GM12878 (cell line): Measurements from ENCODE around the gene NUAK2. TPM values are rescaled to one million over a fixed set of nuclear protein-coding genes. Genes with fewer than 3 reads are reported as not detected.

Source experiments
- ATAC-seq: fragments of 200-7000 bp; cut with Tn5 transposase; 3 replicates; pipeline ENCODE4 v1.9.1; 2020; ENCODE audit warnings: mild to moderate bottlenecking, moderate library complexity
- BruUV-seq: library from RNA; stranded (reverse); fragments of 400-500 nt; replicated peaks from 2 replicates; lab custom pipeline; 2021; lab: Mats Ljungman, UMichigan
- CTCF ChIA-PET: fragments of 300-600 bp; sonication (Branson Sonifier 250); formaldehyde crosslinking; extraction: SDS; loops from one replicate; lab custom pipeline; 2021; ENCODE audit warnings: inconsistent platforms; lab: Yijun Ruan, JAX
- POLR2A ChIA-PET: fragments of 350-600 bp; formaldehyde crosslinking; extraction: SDS; loops from one replicate; lab custom pipeline; 2021; ENCODE audit warnings: inconsistent platforms; lab: Charles Lee
- RAD21 ChIA-PET: fragments of 300-600 bp; sonication (Branson Sonifier 250); formaldehyde crosslinking; loops from one replicate; lab custom pipeline; 2023; ENCODE audit warnings: antibody characterized with exemption; ENCODE audit not compliant: unreplicated experiment; lab: Charles Lee
- SMC1A ChIA-PET: fragments of 300-600 bp; sonication (Branson Sonifier 250); formaldehyde crosslinking; loops from one replicate; lab custom pipeline; 2023; ENCODE audit not compliant: unreplicated experiment, uncharacterized antibody; lab: Charles Lee
- DNase-seq: peaks from one replicate; pipeline ENCODE4 v3.0.0-alpha.2; 2011; ENCODE audit warnings: low read depth, low spot score
- FAIRE-seq: peaks from 3 replicates; lab custom pipeline; 2011; peaks lifted over from hg19 to GRCh38; lab: Jason Lieb, UNC
- H2AFZ ChIP-seq: 2 replicates; pipeline ENCODE4 v1.6.0; 2011; ENCODE audit warnings: low read depth, low read length, control low read depth; ENCODE audit not compliant: control insufficient read depth
- H3K27ac ChIP-seq: 2 replicates; pipeline ENCODE4 v1.5.1; 2011; ENCODE audit warnings: control low read depth; ENCODE audit not compliant: control insufficient read depth, insufficient read depth
- H3K27me3 ChIP-seq, 2 experiments: replicated peaks in 1 of 2; 2 replicates each; pipeline versions ENCODE4 v1.6.0 to v1.6.1; 2011; ENCODE audit warnings: low read length in 1 of 2; ENCODE audit not compliant: control insufficient read depth in 2 of 2, insufficient read depth in 2 of 2
- H3K36me3 ChIP-seq, 2 experiments: 2 replicates each; pipeline ENCODE4 v1.5.1; 2011; ENCODE audit warnings: low read length in 1 of 2; ENCODE audit not compliant: control insufficient read depth in 2 of 2, insufficient read depth in 2 of 2
- H3K4me1 ChIP-seq: 2 replicates; pipeline ENCODE4 v1.6.1; 2011; ENCODE audit warnings: mild to moderate bottlenecking, low read length, moderate library complexity, mixed read lengths; ENCODE audit not compliant: control insufficient read depth, insufficient read depth
- H3K4me2 ChIP-seq: 2 replicates; pipeline ENCODE4 v1.6.0; 2011; ENCODE audit warnings: control low read depth; ENCODE audit not compliant: control insufficient read depth, insufficient read depth
- H3K4me3 ChIP-seq: fragments of 200-600 bp; sonication (generic); 2 replicates; pipeline ENCODE4 v1.5.1; 2016
- H3K79me2 ChIP-seq: 2 replicates; pipeline ENCODE4 v1.6.0; 2011; ENCODE audit warnings: low read length; ENCODE audit not compliant: control insufficient read depth, insufficient read depth
- H3K9ac ChIP-seq: 2 replicates; pipeline ENCODE4 v1.8.0; 2011; ENCODE audit warnings: low read length, control low read depth, mixed read lengths; ENCODE audit not compliant: control insufficient read depth, insufficient read depth
- H3K9me3 ChIP-seq: replicated peaks from 3 replicates; pipeline ENCODE4 v1.5.1; 2011; ENCODE audit warnings: mild to moderate bottlenecking, low read length; ENCODE audit not compliant: control insufficient read depth, insufficient read depth
- H4K20me1 ChIP-seq: 2 replicates; pipeline ENCODE4 v1.6.0; 2011; ENCODE audit not compliant: control insufficient read depth, insufficient read depth
- CBX3 ChIP-seq: fragments of 200-600 bp; sonication (generic); IDR thresholded peaks from 2 replicates; pipeline ENCODE4 v1.6.1; 2016; ENCODE audit warnings: low read depth, borderline replicate concordance
- EED ChIP-seq: sonication (generic); IDR thresholded peaks from 2 replicates; pipeline ENCODE4 v1.6.1; 2016; ENCODE audit warnings: antibody characterized with exemption, low read depth
- EGR1 ChIP-seq, 2 experiments: IDR thresholded peaks; 1 replicate in 1 of 2; 2 replicates in 1 of 2; pipeline ENCODE4 v1.6.1; 2011 to 2012; ENCODE audit warnings: low read depth in 2 of 2, low read length in 2 of 2, borderline replicate concordance in 1 of 2, mild to moderate bottlenecking in 1 of 2, moderate library complexity in 1 of 2
- IKZF1 ChIP-seq: fragments of 450-650 bp; conservative IDR thresholded peaks from 2 replicates; pipeline ENCODE4 v1.6.1; 2017; ENCODE audit warnings: antibody characterized with exemption, mild to moderate bottlenecking
- MEF2A ChIP-seq: IDR thresholded peaks from 2 replicates; pipeline ENCODE4 v1.6.1; 2011; ENCODE audit warnings: low read depth, mild to moderate bottlenecking, low read length, moderate library complexity; ENCODE audit not compliant: insufficient read depth
- NBN ChIP-seq: fragments of 450-650 bp; IDR thresholded peaks from 2 replicates; pipeline ENCODE4 v1.6.1; 2016
- SRF ChIP-seq, 2 experiments: IDR thresholded peaks; 2 replicates each; pipeline ENCODE4 v1.6.1; 2011; ENCODE audit warnings: low read depth in 2 of 2, low read length in 2 of 2, mild to moderate bottlenecking in 1 of 2, moderate library complexity in 1 of 2
- WGBS: methylation state at CpG from one replicate; pipeline ENCODE4 v1.1.6; 2016; ENCODE audit warnings: low lambda C conversion rate; ENCODE audit not compliant: insufficient replicate concordance, insufficient coverage; ENCODE audit errors: missing lambda C conversion rate; 5-methylcytosine and 5-hydroxymethylcytosine counted together
- in situ Hi-C: fragments of 300-500 bp; cut with MboI; formaldehyde crosslinking; loops from 9 replicates; pipeline ENCODE4 v1.14.3; 2018; ENCODE audit warnings: mixed read lengths
- intact Hi-C: fragments of 100-400 bp; cut with micrococcal nuclease; formaldehyde crosslinking; loops from one replicate; pipeline ENCODE4 v1.14.2; 2022; ENCODE audit not compliant: unreplicated experiment
- polyA plus RNA-seq, 11 experiments: library from polyadenylated mRNA; depleted of rRNA in 4 of 11; unstranded in 6 of 11; stranded (reverse) in 5 of 11; fragments of >200 nt; fragmentation: Nextera tagmentation in 4 of 11; fragmentation: Illumina TruSeq in 1 of 11; extraction: Ambion mirVana in 4 of 11; extraction: Trizol in 1 of 11; gene quantifications; 1 replicate in 1 of 11; 2 replicates in 10 of 11; pipeline versions ENCODE4 v1.2.1 to v1.2.3, GENCODE V29; 2011 to 2016; ENCODE audit warnings: inconsistent platforms in 2 of 11, missing spikeins in 2 of 11, low read depth in 1 of 11
- total RNA-seq, 4 experiments: library from RNA; depleted of rRNA in 3 of 4; stranded (reverse); fragments of >200 nt in 3 of 4; fragmentation: Illumina TruSeq in 1 of 4; extraction: Trizol in 1 of 4; gene quantifications; 2 replicates each; pipeline versions ENCODE4 v1.2.1 to v1.2.3, GENCODE V29; 2013 to 2021
- TF ChIP-seq, protein P1 (sequence below): fragments of 450-650 bp; IDR thresholded peaks from 2 replicates; pipeline ENCODE4 v1.6.1; 2018; ENCODE audit warnings: borderline replicate concordance, mild to moderate bottlenecking; ENCODE audit not compliant: partially characterized antibody
- TF ChIP-seq, protein P2 (sequence below): IDR thresholded peaks from 2 replicates; pipeline ENCODE4 v1.6.1; 2012; ENCODE audit warnings: low read depth, low read length, improper control_type of control experiment

NUAK2 gene
- total and polyA plus RNA-seq, 10 of the 15 experiments (the other 5 are each of a cell fraction or from before 2014, with no cell fraction given), result 0.27 to 3.0 (median 1.2) TPM

DNA sequence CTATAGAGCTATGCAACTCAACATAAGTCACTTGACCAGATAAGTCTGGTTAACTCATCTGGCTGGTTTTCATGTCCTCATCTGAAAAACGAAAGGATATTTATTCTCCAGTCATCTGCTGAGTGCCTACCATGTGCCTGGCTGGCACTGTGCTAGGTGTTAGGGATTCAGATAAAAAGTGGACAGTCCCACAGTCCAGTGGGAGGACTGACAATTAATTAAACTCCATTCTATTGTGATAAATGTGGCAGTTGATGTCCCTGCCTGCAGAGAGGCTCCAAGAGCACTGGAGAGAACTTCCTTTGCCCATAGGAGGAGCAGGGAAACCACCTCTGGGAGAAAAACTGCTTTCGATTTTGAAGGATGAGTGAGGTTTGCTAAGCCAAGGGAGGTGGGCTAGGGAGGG lies 5.4 kb downstream of the NUAK2 start:
- CTCF ChIA-PET, result interaction anchor here (4.3 to 59.5 kb wide), 3 partner anchors 9 to 46 kb away, joined by 25 to 2333 read pairs (median 88); no protein-coding TSS in a partner anchor
- RAD21 ChIA-PET, result interaction anchor here (3.6 to 23.9 kb wide), 4 partner anchors 9 to 87 kb away, joined by 21 to 892 read pairs (median 296); partner anchors contain the start of gene TMCC2
- ATAC-seq, result no peak
- Histone ChIP-seq H3K4me1 (peaks cover 27% of the 10 kb centered on the region), H2AFZ (no peak overlapping the region), H3K4me2 (no peak overlapping the region), H3K79me2 (no peaks in the 10 kb centered on the region), H3K9me3 (no peaks in the 10 kb centered on the region; the same call in 2 of the 3 replicates), H3K36me3 (no peaks in the 10 kb centered on the region), H4K20me1 (no peaks in the 10 kb centered on the region; the same call in 1 of the 2 replicates), H3K27ac (no peak overlapping the region), H3K27me3 (no peaks in the 10 kb centered on the region; a peak in 2 of 4 replicates), H3K4me3 (no peak overlapping the region), H3K9ac (no peak overlapping the region)
- 3% methylated on average over 2 of the region's 2 CpGs for WGBS
- intact Hi-C loops (no loop called here), in situ Hi-C loops (no loop called here)
- no peak for FAIRE-seq
- SMC1A ChIA-PET, result interaction anchor here (1.0 to 35.1 kb wide), 4 partner anchors 9 to 38 kb away, joined by 3 to 1445 read pairs (median 32); no protein-coding TSS in a partner anchor
- no TSS peak for BruUV-seq
- POLR2A ChIA-PET, result interaction anchor here (0.9 to 6.8 kb wide), 4 partner anchors 8 to 150 kb away, joined by 3 to 151 read pairs (median 14); no protein-coding TSS in a partner anchor
- peak in 1 of 2 experiments; percentile 75; a peak in 1 of 4 replicates for TF ChIP-seq SRF (IDR thresholded peaks at IDR 0.05; ENCODE audit: low read depth in 2 of 2, low read length in 2 of 2)
- TF ChIP-seq IKZF1, result peak; percentile 46
- TF ChIP-seq CBX3, result no peak
- peak; percentile 52; the same call in 1 of the 2 replicates for TF ChIP-seq EED
- DNase-seq, result no peak

DNA sequence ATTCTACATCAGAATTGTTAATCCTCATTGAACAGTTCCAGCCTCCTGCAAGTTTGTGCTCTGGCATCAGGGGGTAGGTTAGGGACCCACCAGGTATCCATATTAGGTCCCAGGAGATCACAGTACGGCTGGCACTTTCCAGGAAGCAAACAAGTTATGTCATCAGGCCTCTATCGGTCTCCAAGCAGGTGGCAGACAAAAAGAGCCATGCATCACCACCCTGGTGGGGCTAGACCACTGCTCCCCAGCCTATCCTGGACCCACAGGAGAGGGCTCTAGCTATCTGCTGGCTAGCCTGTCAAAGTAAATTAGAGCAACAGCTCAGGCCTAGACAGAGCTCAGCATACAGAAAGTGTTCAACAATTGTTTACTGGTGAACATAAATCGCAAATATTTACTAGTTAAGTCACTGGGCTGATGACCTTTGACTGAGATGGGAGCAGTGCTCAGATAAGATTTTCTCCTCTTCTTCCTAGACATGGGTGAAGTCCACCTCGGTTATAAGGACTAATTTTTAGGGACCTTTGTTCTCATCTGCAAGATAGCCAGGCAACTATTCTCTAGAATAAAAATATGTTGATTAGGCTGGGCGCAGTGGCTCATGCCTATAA lies 6.4 kb downstream of the NUAK2 start:
- Histone ChIP-seq H3K27ac (no peak overlapping the region), H3K4me3 (no peak overlapping the region), H3K9ac (no peak overlapping the region), H3K9me3 (no peaks in the 10 kb centered on the region; the same call in 2 of the 3 replicates), H3K4me2 (no peak overlapping the region), H4K20me1 (no peaks in the 10 kb centered on the region; the same call in none of the 2 replicates), H2AFZ (no peak overlapping the region), H3K27me3 (no peaks in the 10 kb centered on the region; a peak in 2 of 4 replicates), H3K4me1 (peaks cover 34% of the 10 kb centered on the region), H3K79me2 (no peaks in the 10 kb centered on the region), H3K36me3 (no peaks in the 10 kb centered on the region)
- DNase-seq (no peak), ATAC-seq (no peak), FAIRE-seq (no peak)
- WGBS, result 33% methylated on average over 5 of the region's 5 CpGs
- ChIA-PET RAD21 (interaction anchor here (2.3 to 23.9 kb wide), 5 partner anchors 10 to 86 kb away, joined by 21 to 892 read pairs (median 64); partner anchors contain the start of gene TMCC2), CTCF (interaction anchor here (1.2 to 59.5 kb wide), 5 partner anchors 10 to 45 kb away, joined by 3 to 2333 read pairs (median 5); no protein-coding TSS in a partner anchor), SMC1A (interaction anchor here (1.0 to 35.1 kb wide), 7 partner anchors 10 to 85 kb away, joined by 3 to 1445 read pairs (median 10); no protein-coding TSS in a partner anchor), POLR2A (interaction anchor here (0.9 to 6.8 kb wide), 6 partner anchors 9 to 151 kb away, joined by 3 to 151 read pairs (median 14); no protein-coding TSS in a partner anchor)
- BruUV-seq, result no TSS peak
- intact Hi-C loops (no loop called here), in situ Hi-C loops (no loop called here)
- TF ChIP-seq MEF2A (no peak), EGR1 (IDR thresholded peaks at IDR 0.05; ENCODE audit: borderline replicate concordance in 1 of 2, low read depth in 2 of 2, low read length in 2 of 2) (no peak), NBN (no peak), IKZF1 (0 out of 2 replicates have a peak, but pooled peaks have one; percentile 13)
- TF ChIP-seq, protein P1, sequence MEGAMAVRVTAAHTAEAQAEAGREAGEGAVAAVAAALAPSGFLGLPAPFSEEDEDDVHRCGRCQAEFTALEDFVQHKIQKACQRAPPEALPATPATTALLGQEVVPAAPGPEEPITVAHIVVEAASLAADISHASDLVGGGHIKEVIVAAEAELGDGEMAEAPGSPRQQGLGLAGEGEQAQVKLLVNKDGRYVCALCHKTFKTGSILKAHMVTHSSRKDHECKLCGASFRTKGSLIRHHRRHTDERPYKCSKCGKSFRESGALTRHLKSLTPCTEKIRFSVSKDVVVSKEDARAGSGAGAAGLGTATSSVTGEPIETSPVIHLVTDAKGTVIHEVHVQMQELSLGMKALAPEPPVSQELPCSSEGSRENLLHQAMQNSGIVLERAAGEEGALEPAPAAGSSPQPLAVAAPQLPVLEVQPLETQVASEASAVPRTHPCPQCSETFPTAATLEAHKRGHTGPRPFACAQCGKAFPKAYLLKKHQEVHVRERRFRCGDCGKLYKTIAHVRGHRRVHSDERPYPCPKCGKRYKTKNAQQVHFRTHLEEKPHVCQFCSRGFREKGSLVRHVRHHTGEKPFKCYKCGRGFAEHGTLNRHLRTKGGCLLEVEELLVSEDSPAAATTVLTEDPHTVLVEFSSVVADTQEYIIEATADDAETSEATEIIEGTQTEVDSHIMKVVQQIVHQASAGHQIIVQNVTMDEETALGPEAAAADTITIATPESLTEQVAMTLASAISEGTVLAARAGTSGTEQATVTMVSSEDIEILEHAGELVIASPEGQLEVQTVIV, result no peak
- TF ChIP-seq, protein P2, sequence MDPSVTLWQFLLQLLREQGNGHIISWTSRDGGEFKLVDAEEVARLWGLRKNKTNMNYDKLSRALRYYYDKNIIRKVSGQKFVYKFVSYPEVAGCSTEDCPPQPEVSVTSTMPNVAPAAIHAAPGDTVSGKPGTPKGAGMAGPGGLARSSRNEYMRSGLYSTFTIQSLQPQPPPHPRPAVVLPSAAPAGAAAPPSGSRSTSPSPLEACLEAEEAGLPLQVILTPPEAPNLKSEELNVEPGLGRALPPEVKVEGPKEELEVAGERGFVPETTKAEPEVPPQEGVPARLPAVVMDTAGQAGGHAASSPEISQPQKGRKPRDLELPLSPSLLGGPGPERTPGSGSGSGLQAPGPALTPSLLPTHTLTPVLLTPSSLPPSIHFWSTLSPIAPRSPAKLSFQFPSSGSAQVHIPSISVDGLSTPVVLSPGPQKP, result no peak
